ENCODE measurements around the gene ARSG. TPM values are rescaled to one million over a fixed set of nuclear protein-coding genes. Genes with fewer than 3 reads are reported as not detected.

ARSG gene
- total and polyA plus RNA-seq, 10 of the 15 experiments (the other 5 are each of a cell fraction or from before 2014, with no cell fraction given) = 2.9 to 13.5 (median 7.6) TPM

GRCh38 chr17:68257934-68258333 is 33.4 kb upstream of the ARSG start:
- ATAC-seq = no peak; the same call in 2 of the 3 replicates
- no peak for FAIRE-seq
- Histone ChIP-seq H3K27me3 (replicated peaks in 1 of 2; ENCODE audit: control insufficient read depth in 2 of 2, insufficient read depth in 2 of 2, low read length in 1 of 2) (no peaks in the 10 kb centered on the region), H3K79me2 (ENCODE audit: control insufficient read depth, insufficient read depth, low read length) (no peaks in the 10 kb centered on the region), H3K4me3 (no peak overlapping the region), H3K9ac (ENCODE audit: control insufficient read depth, insufficient read depth, low read length) (no peak overlapping the region), H2AFZ (ENCODE audit: control insufficient read depth, low read depth, low read length) (no peak overlapping the region), H3K9me3 (replicated peaks; ENCODE audit: control insufficient read depth, insufficient read depth, low read length) (no peaks in the 10 kb centered on the region), H4K20me1 (ENCODE audit: control insufficient read depth, insufficient read depth) (no peaks in the 10 kb centered on the region), H3K36me3 (ENCODE audit: control insufficient read depth in 2 of 2, insufficient read depth in 2 of 2, low read length in 1 of 2) (peaks cover 0 to 5% of the 10 kb centered on the region in 2 experiments; a peak in 3 of 4 replicates), H3K27ac (ENCODE audit: control insufficient read depth, insufficient read depth) (no peak overlapping the region), H3K4me1 (ENCODE audit: control insufficient read depth, insufficient read depth, low read length) (peaks cover 7% of the 10 kb centered on the region; the same call in 1 of the 2 replicates), H3K4me2 (ENCODE audit: control insufficient read depth, insufficient read depth) (no peak overlapping the region)
- no peak for DNase-seq (ENCODE audit: low read depth, low spot score)
- ChIA-PET CTCF (interaction anchor here (0.7 to 9.8 kb wide), 6 partner anchors 8 to 203 kb away, joined by 4 to 119 read pairs (median 6); partner anchors contain the start of genes AMZ2 and WIPI1), POLR2A (interaction anchor here (1.0 to 1.9 kb wide), 4 partner anchors 9 to 200 kb away, joined by 3 to 19 read pairs (median 5); partner anchors contain the start of genes AMZ2 and WIPI1), SMC1A (ENCODE audit: uncharacterized antibody, unreplicated experiment) (interaction anchor here (1.3 to 9.7 kb wide), 7 partner anchors 9 to 205 kb away, joined by 3 to 163 read pairs (median 6); partner anchors contain the start of genes AMZ2 and WIPI1), RAD21 (ENCODE audit: unreplicated experiment) (interaction anchor here (0.9 to 2.2 kb wide), 7 partner anchors 10 to 204 kb away, joined by 3 to 15 read pairs (median 5); partner anchors contain the start of gene AMZ2)
- no TSS peak for BruUV-seq (replicated peaks)
- intact Hi-C loops (cut with micrococcal nuclease; ENCODE audit: unreplicated experiment) (no loop called here), in situ Hi-C loops (cut with MboI) (no loop called here)
- TF ChIP-seq JUNB (IDR thresholded peaks at IDR 0.05) (peak; percentile 77), USF1 (IDR thresholded peaks at IDR 0.05; ENCODE audit: borderline replicate concordance, extremely low read length, insufficient read depth, low read depth, low read length) (no peak), IRF5 (IDR thresholded peaks at IDR 0.05; ENCODE audit: borderline replicate concordance) (no peak), PML (IDR thresholded peaks at IDR 0.05; ENCODE audit: low read length) (no peak), NFIC (IDR thresholded peaks at IDR 0.05; ENCODE audit: low read depth, low read length) (peak; percentile 20; the same call in 1 of the 2 replicates), RBBP5 (conservative IDR thresholded peaks at IDR 0.05) (no peak), CREB1 (IDR thresholded peaks at IDR 0.05; ENCODE audit: low read depth) (peak; percentile 74), ZNF217 (IDR thresholded peaks at IDR 0.05) (no peak), TCF7 (IDR thresholded peaks at IDR 0.05; ENCODE audit: borderline replicate concordance) (peak; percentile 87)
- TF ChIP-seq, protein P1, sequence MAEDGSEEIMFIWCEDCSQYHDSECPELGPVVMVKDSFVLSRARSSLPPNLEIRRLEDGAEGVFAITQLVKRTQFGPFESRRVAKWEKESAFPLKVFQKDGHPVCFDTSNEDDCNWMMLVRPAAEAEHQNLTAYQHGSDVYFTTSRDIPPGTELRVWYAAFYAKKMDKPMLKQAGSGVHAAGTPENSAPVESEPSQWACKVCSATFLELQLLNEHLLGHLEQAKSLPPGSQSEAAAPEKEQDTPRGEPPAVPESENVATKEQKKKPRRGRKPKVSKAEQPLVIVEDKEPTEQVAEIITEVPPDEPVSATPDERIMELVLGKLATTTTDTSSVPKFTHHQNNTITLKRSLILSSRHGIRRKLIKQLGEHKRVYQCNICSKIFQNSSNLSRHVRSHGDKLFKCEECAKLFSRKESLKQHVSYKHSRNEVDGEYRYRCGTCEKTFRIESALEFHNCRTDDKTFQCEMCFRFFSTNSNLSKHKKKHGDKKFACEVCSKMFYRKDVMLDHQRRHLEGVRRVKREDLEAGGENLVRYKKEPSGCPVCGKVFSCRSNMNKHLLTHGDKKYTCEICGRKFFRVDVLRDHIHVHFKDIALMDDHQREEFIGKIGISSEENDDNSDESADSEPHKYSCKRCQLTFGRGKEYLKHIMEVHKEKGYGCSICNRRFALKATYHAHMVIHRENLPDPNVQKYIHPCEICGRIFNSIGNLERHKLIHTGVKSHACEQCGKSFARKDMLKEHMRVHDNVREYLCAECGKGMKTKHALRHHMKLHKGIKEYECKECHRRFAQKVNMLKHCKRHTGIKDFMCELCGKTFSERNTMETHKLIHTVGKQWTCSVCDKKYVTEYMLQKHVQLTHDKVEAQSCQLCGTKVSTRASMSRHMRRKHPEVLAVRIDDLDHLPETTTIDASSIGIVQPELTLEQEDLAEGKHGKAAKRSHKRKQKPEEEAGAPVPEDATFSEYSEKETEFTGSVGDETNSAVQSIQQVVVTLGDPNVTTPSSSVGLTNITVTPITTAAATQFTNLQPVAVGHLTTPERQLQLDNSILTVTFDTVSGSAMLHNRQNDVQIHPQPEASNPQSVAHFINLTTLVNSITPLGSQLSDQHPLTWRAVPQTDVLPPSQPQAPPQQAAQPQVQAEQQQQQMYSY (CRISPR knock-in tag; IDR thresholded peaks at IDR 0.05) = no peak
- TF ChIP-seq, protein P2, sequence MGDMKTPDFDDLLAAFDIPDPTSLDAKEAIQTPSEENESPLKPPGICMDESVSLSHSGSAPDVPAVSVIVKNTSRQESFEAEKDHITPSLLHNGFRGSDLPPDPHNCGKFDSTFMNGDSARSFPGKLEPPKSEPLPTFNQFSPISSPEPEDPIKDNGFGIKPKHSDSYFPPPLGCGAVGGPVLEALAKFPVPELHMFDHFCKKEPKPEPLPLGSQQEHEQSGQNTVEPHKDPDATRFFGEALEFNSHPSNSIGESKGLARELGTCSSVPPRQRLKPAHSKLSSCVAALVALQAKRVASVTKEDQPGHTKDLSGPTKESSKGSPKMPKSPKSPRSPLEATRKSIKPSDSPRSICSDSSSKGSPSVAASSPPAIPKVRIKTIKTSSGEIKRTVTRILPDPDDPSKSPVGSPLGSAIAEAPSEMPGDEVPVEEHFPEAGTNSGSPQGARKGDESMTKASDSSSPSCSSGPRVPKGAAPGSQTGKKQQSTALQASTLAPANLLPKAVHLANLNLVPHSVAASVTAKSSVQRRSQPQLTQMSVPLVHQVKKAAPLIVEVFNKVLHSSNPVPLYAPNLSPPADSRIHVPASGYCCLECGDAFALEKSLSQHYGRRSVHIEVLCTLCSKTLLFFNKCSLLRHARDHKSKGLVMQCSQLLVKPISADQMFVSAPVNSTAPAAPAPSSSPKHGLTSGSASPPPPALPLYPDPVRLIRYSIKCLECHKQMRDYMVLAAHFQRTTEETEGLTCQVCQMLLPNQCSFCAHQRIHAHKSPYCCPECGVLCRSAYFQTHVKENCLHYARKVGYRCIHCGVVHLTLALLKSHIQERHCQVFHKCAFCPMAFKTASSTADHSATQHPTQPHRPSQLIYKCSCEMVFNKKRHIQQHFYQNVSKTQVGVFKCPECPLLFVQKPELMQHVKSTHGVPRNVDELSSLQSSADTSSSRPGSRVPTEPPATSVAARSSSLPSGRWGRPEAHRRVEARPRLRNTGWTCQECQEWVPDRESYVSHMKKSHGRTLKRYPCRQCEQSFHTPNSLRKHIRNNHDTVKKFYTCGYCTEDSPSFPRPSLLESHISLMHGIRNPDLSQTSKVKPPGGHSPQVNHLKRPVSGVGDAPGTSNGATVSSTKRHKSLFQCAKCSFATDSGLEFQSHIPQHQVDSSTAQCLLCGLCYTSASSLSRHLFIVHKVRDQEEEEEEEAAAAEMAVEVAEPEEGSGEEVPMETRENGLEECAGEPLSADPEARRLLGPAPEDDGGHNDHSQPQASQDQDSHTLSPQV (IDR thresholded peaks at IDR 0.05) = no peak
